GM21390 (cell line): ENCODE measurements around the gene IBA57.

Source experiments
- ATAC-seq: cut with Tn5 transposase; IDR thresholded peaks from one replicate; pipeline ENCODE4 v1.9.1; 2021; ENCODE audit not compliant: unreplicated experiment

The IBA57 gene

DNA sequence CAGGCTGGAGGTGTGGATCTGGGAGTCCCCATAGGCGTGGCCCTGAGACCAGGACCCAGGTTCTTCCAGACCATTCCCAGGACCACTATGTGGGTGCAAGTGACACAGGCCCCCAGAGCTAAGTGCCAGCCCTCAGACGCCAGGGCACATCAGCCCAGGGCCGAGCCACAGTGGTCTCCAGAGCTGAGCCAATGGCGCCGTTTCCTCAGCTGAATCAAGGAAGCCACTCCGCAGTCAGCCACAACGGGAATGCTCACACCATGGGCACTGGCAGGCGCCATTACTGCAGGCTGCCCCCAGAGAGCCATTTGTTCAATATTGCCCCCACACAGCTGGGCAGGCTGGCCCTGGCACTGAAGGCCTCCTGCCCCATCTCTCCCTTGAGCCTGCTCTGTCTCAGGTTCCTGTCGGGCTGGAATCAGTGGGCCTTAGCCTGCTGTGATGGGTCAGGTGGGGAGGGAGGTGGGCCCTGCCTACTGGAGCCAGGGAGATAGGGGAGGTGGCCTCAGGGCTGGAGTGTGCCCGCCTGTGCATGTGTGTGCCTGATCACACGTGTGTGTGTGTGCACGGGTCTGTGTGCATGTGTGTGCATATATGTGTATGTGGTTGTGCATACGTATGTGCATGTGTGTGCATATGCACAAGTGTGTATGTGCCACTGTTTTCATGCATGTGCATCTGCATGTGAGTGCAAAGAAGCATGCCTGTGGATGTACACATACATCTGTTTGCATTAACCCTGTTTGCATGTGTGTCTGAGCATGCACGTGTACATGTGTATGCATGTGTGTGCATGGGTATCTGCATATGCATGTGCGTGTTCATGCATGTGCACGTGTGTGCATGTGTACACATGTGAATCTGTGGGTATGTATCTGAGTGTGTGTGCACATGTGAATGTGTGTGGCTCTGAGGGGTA is 9.7 kb upstream of the IBA57 start:
- ATAC-seq = no peak

DNA sequence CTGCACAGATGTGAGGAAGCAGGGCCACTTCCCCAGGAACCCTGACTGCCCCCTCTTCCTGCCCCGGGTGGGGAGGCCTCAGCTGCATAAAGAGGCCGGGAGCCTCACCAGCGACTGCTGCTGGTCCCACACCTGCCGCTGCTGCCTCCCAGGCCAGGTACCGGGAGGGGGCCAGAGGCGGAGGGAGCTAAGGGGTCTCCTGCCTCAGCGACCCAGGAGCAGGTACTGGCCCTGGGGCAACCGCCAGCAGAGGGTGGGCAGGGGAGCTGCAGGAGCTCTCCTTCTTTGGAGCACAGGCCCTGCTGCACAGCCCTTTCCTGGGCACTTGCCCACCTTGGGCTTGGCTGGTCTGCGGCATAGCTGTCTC is 9.1 kb upstream of the IBA57 start:
- ATAC-seq = no peak

DNA sequence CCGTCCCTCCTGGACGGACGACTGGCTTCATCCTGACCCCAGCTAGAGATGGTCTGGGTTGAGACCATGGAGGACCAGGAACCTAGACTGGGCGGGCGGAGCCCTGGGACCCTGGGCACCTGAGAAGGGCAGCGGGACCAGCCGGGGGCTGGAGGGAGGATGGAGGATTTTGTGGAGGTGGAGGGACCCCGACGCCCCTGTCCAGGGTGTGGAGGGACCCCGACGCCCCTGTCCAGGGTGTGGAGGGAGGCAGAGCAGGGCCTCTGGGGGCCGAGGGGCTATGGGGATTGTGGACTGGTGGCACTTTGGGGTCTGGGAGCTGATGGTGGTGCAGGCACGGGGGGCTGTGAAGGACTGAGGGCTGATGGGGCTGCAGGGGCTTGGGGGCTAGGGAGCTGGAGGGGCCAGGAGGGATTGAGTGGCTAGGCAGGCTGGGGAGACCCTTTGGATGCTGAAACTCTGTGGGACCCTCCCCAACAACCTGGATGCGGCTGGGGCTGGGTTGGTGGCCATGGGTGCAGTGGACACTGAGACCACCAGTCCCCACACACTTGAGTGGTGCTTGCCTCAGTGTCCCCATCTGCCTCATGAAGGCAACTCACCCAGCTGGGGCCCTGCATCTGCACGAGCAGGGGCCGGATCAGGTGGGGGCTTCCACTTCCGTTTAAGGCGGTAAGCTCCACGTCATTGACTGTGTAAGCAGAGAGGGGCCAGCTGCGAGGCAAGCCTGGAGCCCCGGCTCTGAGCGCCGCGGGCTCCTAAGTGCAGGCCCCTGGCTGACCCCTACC is 8.5 kb upstream of the IBA57 start:
- no peak for ATAC-seq

DNA sequence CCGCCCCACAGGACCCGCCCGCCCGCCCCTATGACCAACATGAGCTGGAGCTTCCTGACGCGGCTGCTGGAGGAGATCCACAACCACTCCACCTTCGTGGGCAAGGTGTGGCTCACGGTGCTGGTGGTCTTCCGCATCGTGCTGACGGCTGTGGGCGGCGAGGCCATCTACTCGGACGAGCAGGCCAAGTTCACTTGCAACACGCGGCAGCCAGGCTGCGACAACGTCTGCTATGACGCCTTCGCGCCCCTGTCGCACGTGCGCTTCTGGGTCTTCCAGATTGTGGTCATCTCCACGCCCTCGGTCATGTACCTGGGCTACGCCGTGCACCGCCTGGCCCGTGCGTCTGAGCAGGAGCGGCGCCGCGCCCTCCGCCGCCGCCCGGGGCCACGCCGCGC is 7.9 kb upstream of the IBA57 start:
- ATAC-seq = no peak

DNA sequence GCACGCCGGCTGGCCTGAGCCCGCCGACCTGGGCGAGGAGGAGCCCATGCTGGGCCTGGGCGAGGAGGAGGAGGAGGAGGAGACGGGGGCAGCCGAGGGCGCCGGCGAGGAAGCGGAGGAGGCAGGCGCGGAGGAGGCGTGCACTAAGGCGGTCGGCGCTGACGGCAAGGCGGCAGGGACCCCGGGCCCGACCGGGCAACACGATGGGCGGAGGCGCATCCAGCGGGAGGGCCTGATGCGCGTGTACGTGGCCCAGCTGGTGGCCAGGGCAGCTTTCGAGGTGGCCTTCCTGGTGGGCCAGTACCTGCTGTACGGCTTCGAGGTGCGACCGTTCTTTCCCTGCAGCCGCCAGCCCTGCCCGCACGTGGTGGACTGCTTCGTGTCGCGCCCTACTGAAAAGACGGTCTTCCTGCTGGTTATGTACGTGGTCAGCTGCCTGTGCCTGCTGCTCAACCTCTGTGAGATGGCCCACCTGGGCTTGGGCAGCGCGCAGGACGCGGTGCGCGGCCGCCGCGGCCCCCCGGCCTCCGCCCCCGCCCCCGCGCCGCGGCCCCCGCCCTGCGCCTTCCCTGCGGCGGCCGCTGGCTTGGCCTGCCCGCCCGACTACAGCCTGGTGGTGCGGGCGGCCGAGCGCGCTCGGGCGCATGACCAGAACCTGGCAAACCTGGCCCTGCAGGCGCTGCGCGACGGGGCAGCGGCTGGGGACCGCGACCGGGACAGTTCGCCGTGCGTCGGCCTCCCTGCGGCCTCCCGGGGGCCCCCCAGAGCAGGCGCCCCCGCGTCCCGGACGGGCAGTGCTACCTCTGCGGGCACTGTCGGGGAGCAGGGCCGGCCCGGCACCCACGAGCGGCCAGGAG is 7.2 kb upstream of the IBA57 start:
- no peak for ATAC-seq

DNA sequence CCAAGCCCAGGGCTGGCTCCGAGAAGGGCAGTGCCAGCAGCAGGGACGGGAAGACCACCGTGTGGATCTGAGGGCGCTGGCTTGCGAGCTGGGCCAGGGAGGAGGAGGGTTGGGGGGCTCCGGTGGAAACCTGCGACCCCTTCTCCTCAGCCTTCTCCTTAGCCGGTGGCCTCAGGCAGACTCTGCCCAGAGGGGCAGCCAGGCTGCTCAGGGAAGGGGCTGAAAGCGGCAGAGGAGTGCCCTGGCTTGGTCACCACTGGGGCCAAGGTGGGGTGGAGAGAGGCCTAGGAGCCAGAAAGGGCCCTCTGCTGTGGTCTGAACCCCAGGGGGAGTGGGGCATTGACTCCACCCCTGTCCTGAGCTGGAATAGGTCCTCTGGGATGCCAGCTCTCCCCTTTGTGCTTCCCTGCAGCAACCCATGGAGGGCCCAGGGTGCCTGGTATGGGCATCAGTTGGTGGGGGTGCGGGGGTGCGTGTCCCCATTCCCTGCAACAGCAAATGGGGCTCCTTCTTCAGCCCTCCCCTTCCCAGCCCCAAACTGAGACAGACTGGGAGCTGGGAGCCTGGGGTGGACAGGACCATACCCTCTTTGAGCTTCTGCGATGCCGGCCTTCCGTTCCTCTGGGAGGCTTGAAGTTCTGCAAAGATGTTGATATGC is 6.5 kb upstream of the IBA57 start:
- ATAC-seq = no peak

DNA sequence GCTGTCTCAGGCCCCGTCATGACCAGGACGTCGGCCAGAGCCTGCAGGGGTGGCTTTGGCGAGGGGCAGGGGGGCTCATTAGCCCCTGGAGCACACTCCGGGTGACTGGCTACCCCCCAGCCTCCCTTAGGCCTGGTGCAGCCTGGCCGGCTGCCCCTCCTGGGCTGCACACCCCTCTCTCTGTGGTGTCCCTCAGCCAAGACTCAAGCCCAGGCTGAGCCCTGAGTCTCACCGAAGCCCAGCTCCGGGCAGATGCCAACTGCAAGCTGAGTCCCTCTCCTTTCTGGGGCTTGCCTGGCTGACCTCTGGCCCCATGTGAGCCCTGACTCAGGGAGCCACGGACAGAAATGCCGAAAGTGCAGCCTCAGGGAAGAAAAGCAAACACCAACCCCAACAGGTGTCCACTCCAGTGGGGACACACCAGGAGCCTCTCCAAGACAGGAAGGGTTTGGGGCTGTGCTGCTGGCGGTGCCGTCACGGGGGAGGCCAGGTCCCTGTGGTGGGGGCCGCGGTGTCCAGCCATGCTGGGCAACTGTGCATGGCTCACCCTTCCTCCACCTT is 5.3 kb upstream of the IBA57 start:
- no peak for ATAC-seq

DNA sequence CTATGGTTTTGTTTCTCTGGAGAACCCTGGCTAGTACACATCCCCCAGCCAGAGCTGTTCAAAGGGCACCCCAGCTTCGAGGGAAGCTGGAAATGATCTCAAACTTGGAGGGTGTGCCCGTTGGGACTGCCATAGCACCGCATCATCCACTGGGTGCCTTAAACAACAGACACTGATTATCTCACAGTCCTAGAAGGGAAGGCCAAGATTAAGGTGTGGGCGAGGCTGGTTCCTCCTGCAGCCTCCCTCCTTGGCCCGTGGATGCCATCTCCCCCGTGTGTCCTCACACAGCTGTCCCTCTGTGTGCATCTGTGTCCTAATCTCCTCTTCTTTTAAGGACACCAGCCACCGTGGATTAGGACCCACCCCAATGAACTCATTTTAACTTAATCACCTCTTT is 4.2 kb upstream of the IBA57 start:
- ATAC-seq = no peak

DNA sequence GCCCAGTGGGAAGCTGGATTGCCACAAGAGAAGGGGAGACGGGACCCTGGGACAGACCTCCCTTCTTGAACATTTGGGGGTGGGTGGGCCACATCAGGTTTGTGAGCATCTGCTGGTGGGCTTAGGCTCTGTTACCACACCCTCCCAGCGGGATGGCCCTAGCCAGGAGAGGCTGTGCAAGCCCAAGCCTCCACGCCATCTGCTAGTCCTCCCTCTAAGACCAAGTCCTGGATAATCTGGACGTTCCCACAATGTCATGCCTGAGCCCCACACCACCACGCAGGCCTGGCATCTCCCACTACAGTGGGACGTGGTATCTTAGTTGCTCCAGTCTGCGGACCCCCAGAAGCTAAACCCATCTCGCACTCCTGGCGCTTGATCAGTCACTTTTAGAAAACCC is 3.7 kb upstream of the IBA57 start:
- no peak for ATAC-seq

DNA sequence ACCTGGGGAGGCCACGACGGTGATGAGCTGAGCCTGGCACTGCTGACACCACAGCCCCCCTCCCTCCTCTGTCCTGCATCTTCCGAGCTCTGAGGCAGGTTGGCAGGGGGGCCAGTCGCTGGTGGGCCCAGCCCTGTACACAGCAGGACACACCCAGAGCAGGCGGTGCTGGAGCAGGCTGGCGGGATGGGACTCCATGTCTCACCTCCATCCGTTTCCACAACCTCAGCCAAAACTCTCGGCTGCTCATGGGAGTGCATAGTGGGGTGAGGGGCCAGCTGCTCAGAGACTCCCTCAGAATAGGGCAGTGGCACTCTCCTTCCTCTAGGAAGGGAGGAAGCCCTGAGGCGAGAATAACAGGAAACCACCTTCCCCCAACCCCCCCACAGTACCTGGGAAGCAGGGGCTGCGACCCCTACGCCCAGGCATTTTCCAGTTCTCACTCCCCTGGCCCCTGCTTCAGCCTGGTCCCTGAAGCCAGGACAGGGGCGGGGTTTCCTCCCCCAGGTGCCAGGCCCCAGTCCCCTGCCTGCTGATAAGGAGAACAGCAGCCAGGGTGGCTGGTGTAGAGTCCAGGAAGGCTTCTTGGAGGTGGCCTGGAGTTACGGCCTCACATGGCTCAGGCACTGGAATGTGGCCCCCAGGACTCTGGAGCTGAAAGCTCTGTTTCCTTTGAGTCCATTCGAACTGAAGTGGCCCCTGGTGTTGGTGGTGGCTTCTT is 3.2 kb upstream of the IBA57 start:
- ATAC-seq = no peak

DNA sequence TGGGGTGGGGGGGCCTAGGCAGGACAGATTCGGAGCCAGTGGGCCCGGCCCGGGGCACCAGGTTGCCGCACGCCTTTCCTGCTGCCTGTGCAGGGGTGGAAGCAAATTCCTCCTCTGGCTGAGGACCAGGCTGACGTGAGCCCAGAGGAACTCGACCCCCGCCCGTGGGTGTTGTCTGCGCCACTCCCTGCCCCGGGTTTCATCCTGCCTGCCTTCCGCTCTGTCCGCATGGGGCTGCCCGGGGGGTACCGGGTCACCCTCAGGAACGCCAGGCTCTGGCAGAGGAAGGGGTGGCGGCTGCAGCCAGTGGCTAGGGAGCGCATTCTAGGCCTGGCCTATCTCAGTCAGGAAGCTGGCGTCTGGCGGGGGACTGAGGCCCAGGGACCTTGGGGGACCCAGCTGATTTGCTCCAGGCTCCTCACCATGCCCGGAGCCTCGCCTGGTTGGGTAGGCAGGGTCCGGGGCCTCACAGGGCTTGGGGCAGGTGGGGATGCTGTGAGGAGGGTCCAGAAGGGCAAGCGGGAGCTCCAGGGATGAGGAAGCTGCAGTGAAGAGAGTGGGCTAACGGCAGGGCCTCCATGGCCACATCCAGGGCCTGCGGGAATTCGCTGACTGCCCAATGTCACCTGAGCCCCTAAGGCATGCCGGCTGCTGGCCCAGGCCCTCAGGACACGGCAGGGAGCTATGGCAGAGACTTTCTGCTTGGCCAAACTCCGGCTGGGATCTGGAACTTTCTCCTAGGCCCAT is 2.4 kb upstream of the IBA57 start:
- no peak for ATAC-seq

DNA sequence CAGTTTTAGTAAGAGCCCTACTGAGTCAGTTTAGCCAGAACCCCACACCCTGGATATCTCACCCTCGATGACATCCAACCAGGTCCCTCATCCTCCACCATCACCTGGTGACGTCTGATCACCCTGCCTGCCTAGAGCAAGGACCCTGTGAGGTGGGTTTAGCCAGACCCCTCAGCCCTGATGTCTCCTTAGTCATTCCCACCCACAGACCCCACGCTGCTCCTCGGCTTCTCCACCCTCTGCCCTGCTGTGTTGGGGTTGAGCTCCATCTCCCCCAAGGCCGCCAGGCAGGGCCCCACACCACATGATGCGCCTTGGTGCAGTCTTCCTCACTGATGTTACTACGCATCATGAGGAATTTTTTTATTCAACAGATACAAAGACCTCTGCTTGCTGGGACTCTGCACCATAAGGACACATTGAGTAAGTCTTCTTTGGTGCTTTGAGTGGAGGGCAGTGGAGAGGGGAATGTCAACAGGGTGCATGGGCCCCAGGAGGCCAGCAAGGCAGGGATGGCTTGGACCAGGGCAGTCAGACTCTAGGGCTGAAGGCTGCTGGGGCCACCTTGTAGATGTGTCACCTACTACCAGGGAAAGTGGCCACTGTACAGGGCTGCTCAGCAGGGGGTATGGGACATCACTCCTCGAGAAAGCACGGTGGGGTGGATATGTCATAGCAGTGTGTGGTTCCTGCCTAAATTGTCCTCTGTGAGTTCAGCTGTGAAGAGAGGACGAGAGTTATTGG is 1.7 kb upstream of the IBA57 start:
- no peak for ATAC-seq

DNA sequence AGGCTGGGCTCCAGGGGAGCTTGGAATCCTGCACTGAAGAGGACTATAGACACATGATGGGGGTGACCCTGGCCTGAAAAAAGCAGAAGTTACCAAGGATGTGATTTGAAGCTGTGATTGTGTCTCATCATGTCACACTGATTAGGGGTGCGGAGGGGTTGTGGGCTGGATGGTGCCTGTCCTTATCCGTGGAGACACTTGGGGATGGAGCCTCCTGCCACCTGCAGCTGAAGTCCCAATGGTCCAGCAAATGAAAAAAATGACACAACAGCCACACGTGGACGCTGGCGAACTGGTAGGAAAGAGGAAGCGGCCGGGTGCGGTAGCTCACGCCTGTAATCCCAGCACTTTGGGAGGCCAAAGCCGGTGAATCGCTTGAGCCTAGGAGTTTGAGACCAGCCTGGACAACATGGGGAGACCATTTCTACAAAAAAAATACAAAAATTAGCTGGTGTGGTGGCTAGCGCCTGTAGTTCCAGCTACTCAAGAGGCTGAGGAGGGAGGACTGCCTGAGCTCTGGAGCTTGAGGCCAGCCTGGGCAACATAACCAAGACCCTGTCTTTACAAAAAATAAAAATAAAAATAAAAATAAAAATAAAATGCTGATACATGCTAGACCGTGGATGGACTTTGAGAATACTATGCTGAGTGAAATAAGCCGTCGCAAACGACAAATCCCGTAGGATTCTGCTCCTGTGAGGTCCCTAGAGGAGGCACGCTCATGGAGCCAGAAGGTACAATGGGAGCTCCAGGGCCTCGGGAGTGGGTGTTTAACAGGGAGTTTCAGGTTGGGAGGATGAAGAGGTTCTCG is 838 bp upstream of the IBA57 start:
- peak; percentile 0 for ATAC-seq

DNA sequence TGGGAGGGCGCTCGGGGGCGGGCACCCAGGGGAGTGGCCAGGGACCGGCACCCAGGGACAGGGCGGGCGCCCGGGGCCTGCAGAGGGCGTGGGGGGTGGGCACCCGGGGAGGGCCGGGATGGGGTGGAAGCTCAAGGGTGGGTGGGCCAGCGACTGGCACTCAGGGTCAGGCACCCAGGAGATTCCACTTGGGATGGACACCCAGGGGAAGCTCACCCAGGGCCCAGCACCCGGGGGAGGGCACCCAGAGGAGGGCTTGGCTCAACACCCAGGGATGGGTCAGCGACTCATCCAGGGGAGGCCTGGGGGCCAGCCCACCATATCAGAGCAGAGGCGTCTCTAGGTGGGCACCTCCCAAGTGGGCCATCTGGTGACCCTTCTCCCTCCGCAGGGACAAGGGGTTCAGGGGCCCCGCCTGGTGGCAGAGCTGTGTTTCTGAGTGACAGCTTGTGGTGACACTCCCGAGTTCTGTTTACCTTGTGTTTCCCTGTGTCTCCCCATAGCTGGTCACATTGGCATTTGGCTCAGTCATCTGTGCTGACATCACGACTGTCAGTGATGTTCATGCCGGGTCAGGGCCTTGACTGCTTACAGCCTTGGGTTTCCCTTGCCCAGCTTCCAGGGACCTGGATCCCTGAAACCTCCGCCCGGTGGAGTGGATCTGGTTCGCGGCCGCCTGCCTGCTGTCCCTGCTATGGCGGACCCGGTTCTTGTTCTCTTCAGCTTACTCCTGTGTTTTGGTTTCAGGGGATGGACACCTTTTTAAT is 749 bp downstream of the IBA57 start:
- peak; percentile 22 for ATAC-seq

DNA sequence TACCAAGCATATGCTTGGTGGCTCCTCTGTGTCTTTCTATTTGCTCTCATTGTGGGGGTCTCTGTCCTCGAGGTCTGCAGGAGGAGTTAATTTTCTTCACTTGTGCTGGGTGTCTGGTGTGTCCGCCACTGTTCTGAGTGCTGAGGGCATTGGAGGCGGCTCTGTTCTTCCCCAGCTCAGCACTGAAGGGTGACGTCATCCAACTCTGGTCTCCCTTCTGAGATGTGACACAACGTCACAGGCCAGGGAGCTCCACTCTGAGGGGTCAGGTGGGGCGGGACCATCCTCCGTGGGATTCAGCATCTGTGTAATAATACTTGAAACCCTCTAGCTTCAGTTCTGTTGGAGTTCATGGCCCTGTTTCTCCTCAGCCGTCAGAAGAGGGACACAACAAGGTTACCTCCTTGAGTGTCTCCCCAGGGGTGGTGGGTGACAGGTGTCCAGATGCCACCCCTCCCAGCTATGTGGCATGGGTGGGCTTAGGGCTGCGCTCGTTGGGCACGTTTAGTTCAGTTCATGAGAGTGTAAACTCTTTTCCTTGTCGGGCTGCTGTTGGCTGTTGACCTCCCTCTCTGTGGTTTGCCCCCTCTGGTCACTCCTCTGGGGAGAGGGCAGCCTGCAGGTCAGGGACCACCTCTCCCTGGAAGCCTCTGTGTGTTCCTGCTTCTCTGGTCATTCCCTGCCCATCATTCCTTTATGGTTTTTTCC is 3.1 kb downstream of the IBA57 start:
- no peak for ATAC-seq

DNA sequence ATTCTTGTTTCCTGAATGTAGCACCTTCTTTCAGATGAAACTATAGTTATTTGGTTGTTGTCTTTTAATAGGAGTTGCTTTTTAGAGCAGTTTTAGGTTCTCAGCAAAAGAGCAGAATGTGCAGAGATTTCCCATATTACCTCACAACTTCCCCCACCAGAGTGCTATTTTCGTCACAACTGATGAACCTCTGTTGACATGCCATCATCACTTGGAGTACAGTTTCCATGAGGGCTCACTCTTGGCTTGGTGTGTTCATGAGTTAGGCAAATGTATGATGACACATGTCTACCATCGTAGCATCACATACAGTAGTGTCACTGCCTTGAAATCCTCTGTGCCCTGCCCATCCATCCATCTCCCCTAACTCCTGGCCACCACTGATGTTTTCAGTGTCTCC is 3.7 kb downstream of the IBA57 start:
- no peak for ATAC-seq
